ENCODE measurements around the gene NXPE3.
A peak's percentile ranks its signal among the peaks of the same experiment; 100 is the strongest.

The NXPE3 gene

DNA sequence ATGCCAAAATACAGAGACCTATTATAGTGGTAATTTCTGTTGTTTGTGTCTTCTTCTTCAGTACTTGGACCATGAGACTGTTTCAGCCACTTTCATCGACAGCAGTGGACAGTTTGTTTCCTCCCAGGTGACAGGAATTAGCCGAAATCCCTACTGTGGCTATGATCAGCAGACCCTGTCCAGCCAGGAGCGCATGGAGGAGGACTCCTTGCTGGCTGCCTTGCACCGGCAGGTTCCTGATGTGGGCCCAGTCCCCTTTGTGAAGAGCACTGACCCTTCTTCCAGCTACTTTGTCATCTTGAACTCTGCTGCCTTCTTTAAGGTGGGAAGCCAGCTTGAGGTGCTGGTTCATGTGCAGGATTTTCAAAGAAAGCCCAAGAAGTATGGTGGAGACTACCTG lies 22.2 kb downstream of the NXPE3 start:
- Histone ChIP-seq H3K4me3 (no peak overlapping the region), H3K9ac (no peak overlapping the region), H3K27me3 (no peaks in the 10 kb centered on the region), H3K4me1 (no peaks in the 10 kb centered on the region), H4K20me1 (no peaks in the 10 kb centered on the region), H3K36me3 (peaks cover 24% of the 10 kb centered on the region), H3K4me2 (no peak overlapping the region), H3K27ac (no peak overlapping the region), H3K9me3 (no peaks in the 10 kb centered on the region; the same call in 1 of the 2 replicates)
- no peak for TF ChIP-seq Cebpa-rat (IDR thresholded peaks at IDR 0.05)

DNA sequence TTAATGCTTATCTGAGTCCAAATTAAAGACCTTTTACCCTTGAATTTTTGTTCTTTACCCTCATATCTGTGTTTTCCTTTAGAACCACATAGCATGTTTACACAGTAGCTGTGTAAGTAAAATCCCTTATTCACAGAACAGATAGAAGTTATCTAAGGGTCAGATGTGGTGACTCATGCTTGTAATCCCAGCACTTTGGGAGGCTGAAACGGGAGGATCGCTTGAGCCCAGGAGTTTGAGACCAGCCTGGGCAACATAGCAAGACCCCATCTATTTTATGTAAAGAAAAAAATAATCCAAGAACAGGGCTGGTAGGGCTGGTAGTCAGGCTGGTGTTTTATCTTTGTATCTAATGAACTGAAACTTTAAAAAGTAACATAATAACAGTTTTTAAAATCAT lies 23.2 kb downstream of the NXPE3 start:
- no peak for TF ChIP-seq Cebpa-rat (IDR thresholded peaks at IDR 0.05)
- H3K27me3 ChIP-seq, result no peaks in the 10 kb centered on the region
- H3K27ac ChIP-seq, result no peak overlapping the region
- peaks cover 20% of the 10 kb centered on the region for H3K36me3 ChIP-seq
- no peaks in the 10 kb centered on the region for H4K20me1 ChIP-seq
- H3K4me2 ChIP-seq, result no peak overlapping the region
- no peaks in the 10 kb centered on the region for H3K9me3 ChIP-seq
- no peak overlapping the region for H3K9ac ChIP-seq
- no peak overlapping the region for H3K4me3 ChIP-seq
- no peaks in the 10 kb centered on the region for H3K4me1 ChIP-seq

- TF ChIP-seq Cebpa-rat (IDR thresholded peaks at IDR 0.05), result no peak
- Histone ChIP-seq H3K9me3 (no peaks in the 10 kb centered on the region), H3K27ac (no peak overlapping the region), H3K36me3 (peaks cover 20% of the 10 kb centered on the region), H3K4me3 (no peak overlapping the region), H3K4me1 (no peaks in the 10 kb centered on the region), H3K4me2 (no peak overlapping the region), H3K27me3 (no peaks in the 10 kb centered on the region), H4K20me1 (no peaks in the 10 kb centered on the region), H3K9ac (no peak overlapping the region)
Observed at GRCh38 chr3:101803173-101803782, 24.3 kb downstream of the NXPE3 start.

DNA sequence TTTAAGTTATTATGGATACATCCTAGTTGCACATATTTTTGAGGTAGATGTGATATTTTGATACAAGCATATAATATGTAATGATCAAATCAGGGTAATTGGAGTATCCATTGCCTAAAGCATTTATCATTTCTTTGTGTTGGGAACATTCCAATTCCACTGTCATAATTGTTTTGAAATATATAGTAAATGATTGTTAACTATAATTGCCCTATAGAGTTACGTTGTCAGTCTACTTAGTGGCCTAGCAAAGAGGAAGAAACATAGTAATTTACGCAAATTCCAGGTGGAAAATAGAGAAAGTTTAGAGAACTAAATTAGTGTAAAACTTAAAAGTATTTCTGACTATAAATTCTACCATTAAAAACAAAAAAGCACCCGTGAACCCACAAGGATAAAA lies 24.9 kb downstream of the NXPE3 start:
- H3K9me3 ChIP-seq, result no peaks in the 10 kb centered on the region
- no peak overlapping the region for H3K4me2 ChIP-seq
- H3K4me3 ChIP-seq, result no peak overlapping the region
- TF ChIP-seq Cebpa-rat (IDR thresholded peaks at IDR 0.05), result no peak
- H3K9ac ChIP-seq, result no peak overlapping the region
- peaks cover 16% of the 10 kb centered on the region for H3K36me3 ChIP-seq
- no peaks in the 10 kb centered on the region for H4K20me1 ChIP-seq
- no peaks in the 10 kb centered on the region for H3K4me1 ChIP-seq
- no peaks in the 10 kb centered on the region for H3K27me3 ChIP-seq
- H3K27ac ChIP-seq, result no peak overlapping the region

GRCh38 chr3:101806491-101806890 lies 27.5 kb downstream of the NXPE3 start:
- Histone ChIP-seq H3K27me3 (no peaks in the 10 kb centered on the region), H3K4me1 (peaks cover 9% of the 10 kb centered on the region; the same call in 1 of the 2 replicates), H3K9ac (no peak overlapping the region), H3K9me3 (no peaks in the 10 kb centered on the region), H3K27ac (no peak overlapping the region), H3K36me3 (peaks cover 9% of the 10 kb centered on the region), H3K4me3 (no peak overlapping the region), H4K20me1 (no peaks in the 10 kb centered on the region), H3K4me2 (no peak overlapping the region)
- TF ChIP-seq Cebpa-rat (IDR thresholded peaks at IDR 0.05), result no peak

DNA sequence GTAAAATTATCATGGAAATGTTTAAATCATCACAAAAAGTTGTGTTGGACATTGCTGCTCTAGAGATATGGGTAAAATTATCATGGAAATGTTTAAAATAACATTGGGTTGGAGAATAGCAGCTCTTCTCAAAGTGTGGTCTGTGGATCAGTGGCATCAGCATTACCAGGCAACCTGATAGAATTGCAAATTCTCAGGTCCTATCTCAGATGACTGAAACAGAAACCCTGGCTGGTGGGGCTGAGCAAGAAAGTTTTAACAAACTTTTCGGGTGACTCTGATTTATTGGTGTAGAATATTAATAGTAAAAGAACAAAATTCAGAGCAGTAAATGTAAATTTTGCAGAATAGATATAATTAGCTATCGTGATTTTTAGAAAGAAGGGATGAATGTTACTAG lies 28.9 kb downstream of the NXPE3 start:
- TF ChIP-seq Cebpa-rat (IDR thresholded peaks at IDR 0.05), result no peak
- no peak overlapping the region for H3K9ac ChIP-seq
- H3K4me1 ChIP-seq, result peaks cover 9% of the 10 kb centered on the region; the same call in 1 of the 2 replicates
- H3K9me3 ChIP-seq, result no peaks in the 10 kb centered on the region
- H3K27ac ChIP-seq, result no peak overlapping the region
- no peaks in the 10 kb centered on the region for H3K27me3 ChIP-seq
- no peaks in the 10 kb centered on the region for H4K20me1 ChIP-seq
- H3K36me3 ChIP-seq, result no peaks in the 10 kb centered on the region
- no peak overlapping the region for H3K4me2 ChIP-seq
- no peak overlapping the region for H3K4me3 ChIP-seq

DNA sequence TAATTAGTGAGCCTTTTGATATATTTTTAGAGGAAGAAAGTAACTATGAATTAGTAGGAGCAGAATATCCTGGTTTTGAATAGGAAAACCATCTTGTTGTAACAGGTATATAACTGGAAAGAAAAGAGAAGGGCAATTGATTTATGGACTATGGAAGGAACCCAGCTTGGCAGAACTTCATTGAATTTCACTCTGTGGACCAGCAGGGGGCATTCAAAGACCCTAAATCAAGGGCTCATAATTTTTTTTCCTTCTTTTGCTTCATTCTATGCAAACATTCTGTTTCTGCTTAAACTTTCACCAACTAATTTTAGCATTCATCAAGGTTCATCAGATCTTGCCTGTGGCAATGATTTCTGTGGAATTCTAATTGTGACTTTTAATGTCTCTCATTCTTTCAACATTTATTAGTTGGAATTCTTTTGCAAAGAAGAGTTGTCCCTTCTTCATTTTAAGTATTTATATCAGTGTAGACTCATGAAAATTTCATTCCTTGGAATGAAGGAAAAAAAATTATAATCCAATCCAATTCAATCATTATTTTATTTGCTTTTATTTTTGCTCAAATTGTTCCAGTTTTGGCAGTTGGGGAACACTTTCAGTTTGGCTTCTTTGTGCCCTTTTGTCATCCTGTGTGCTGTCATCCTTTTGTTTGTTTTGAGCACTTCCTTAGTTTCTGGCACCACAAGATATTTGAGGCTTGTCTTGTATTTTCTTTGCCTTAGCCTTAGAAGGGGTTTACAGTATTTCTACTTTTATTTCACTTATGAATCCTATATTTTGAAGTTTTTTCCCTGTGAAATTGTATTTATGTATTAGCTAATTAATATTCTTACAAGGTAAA lies 30.4 kb downstream of the NXPE3 start:
- Histone ChIP-seq H3K27me3 (no peaks in the 10 kb centered on the region), H3K27ac (no peak overlapping the region), H3K9me3 (no peaks in the 10 kb centered on the region), H4K20me1 (no peaks in the 10 kb centered on the region), H3K4me2 (0 out of 2 replicates have a peak overlapping the region, but pooled peaks have one; percentile 6), H3K36me3 (no peaks in the 10 kb centered on the region), H3K4me3 (no peak overlapping the region), H3K4me1 (peaks cover 9% of the 10 kb centered on the region; the same call in 1 of the 2 replicates), H3K9ac (no peak overlapping the region)
- no peak for TF ChIP-seq Cebpa-rat (IDR thresholded peaks at IDR 0.05)

- 0 out of 2 replicates have a peak overlapping the region, but pooled peaks have one; percentile 6 for H3K4me2 ChIP-seq
- peaks cover 9% of the 10 kb centered on the region; the same call in 1 of the 2 replicates for H3K4me1 ChIP-seq
- no peak overlapping the region for H3K4me3 ChIP-seq
- H3K27ac ChIP-seq, result no peak overlapping the region
- H3K9ac ChIP-seq, result no peak overlapping the region
- no peaks in the 10 kb centered on the region for H3K36me3 ChIP-seq
- H3K27me3 ChIP-seq, result no peaks in the 10 kb centered on the region
- no peaks in the 10 kb centered on the region for H4K20me1 ChIP-seq
- no peaks in the 10 kb centered on the region for H3K9me3 ChIP-seq
- no peak for TF ChIP-seq Cebpa-rat (IDR thresholded peaks at IDR 0.05)
Observed at GRCh38 chr3:101810022-101810418, 31.0 kb downstream of the NXPE3 start.

DNA sequence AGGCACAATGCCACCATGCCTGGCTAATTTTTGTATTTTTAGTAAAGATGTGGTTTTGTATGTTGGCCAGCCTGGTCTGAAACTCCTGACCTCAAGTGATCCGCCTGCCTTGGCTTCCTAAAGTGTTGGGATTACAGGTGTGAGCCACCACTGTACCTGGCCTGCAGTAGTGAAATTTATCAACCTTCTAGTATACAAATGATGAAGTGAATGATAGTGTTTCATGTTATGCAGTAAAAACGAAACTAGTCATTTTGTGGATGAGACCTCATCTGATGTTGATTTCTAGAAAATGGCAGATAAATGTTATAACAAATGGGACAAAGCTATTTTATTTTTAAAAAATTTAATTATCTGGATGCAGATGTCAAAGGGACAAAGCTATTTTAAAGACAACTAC lies 32.9 kb downstream of the NXPE3 start:
- Histone ChIP-seq H3K9me3 (no peaks in the 10 kb centered on the region), H3K4me2 (no peak overlapping the region), H3K9ac (no peak overlapping the region), H4K20me1 (no peaks in the 10 kb centered on the region), H3K4me3 (no peak overlapping the region), H3K27me3 (no peaks in the 10 kb centered on the region), H3K27ac (no peak overlapping the region), H3K36me3 (no peaks in the 10 kb centered on the region), H3K4me1 (peaks cover 9% of the 10 kb centered on the region; the same call in 1 of the 2 replicates)
- TF ChIP-seq Cebpa-rat (IDR thresholded peaks at IDR 0.05), result no peak

GRCh38 chr3:101812895-101813294 lies 33.9 kb downstream of the NXPE3 start:
- H3K36me3 ChIP-seq, result peaks cover 9% of the 10 kb centered on the region; the same call in 1 of the 2 replicates
- H3K4me3 ChIP-seq, result no peak overlapping the region
- H3K4me1 ChIP-seq, result peaks cover 9% of the 10 kb centered on the region; the same call in 1 of the 2 replicates
- TF ChIP-seq Cebpa-rat (IDR thresholded peaks at IDR 0.05), result no peak
- no peaks in the 10 kb centered on the region for H3K27me3 ChIP-seq
- H3K27ac ChIP-seq, result no peak overlapping the region
- no peak overlapping the region for H3K4me2 ChIP-seq
- H3K9me3 ChIP-seq, result no peaks in the 10 kb centered on the region
- no peak overlapping the region for H3K9ac ChIP-seq
- H4K20me1 ChIP-seq, result no peaks in the 10 kb centered on the region

Measured in BLaER1 (cell line).